ENCODE results near the gene ABLIM2. TPM values are rescaled to one million over a fixed set of nuclear protein-coding genes. Genes with fewer than 3 reads are reported as not detected.

The ABLIM2 gene
- total RNA-seq, 1 donor from 2014 or later: 3.5 TPM

GRCh38 chr4:7932287-7932686 is 226.3 kb downstream of the ABLIM2 start:
- TF ChIP-seq, protein P1, sequence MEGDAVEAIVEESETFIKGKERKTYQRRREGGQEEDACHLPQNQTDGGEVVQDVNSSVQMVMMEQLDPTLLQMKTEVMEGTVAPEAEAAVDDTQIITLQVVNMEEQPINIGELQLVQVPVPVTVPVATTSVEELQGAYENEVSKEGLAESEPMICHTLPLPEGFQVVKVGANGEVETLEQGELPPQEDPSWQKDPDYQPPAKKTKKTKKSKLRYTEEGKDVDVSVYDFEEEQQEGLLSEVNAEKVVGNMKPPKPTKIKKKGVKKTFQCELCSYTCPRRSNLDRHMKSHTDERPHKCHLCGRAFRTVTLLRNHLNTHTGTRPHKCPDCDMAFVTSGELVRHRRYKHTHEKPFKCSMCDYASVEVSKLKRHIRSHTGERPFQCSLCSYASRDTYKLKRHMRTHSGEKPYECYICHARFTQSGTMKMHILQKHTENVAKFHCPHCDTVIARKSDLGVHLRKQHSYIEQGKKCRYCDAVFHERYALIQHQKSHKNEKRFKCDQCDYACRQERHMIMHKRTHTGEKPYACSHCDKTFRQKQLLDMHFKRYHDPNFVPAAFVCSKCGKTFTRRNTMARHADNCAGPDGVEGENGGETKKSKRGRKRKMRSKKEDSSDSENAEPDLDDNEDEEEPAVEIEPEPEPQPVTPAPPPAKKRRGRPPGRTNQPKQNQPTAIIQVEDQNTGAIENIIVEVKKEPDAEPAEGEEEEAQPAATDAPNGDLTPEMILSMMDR (IDR thresholded peaks at IDR 0.05; ENCODE audit: unreplicated experiment): no peak
- H3K27ac Mint-ChIP-seq: peak overlapping the region; percentile 53
- H3K36me3 Mint-ChIP-seq: peaks cover 9% of the 10 kb centered on the region
- H3K9me3 Mint-ChIP-seq: no peaks in the 10 kb centered on the region
- no peaks in the 10 kb centered on the region for H3K27me3 Mint-ChIP-seq (ENCODE audit: low read depth)
- no peak for DNase-seq (ENCODE audit: low spot score in 2 of 2, unreplicated experiment in 2 of 2)
- H3K4me1 Mint-ChIP-seq: peaks cover 63% of the 10 kb centered on the region
- no peak overlapping the region for H3K4me3 Mint-ChIP-seq

DNA sequence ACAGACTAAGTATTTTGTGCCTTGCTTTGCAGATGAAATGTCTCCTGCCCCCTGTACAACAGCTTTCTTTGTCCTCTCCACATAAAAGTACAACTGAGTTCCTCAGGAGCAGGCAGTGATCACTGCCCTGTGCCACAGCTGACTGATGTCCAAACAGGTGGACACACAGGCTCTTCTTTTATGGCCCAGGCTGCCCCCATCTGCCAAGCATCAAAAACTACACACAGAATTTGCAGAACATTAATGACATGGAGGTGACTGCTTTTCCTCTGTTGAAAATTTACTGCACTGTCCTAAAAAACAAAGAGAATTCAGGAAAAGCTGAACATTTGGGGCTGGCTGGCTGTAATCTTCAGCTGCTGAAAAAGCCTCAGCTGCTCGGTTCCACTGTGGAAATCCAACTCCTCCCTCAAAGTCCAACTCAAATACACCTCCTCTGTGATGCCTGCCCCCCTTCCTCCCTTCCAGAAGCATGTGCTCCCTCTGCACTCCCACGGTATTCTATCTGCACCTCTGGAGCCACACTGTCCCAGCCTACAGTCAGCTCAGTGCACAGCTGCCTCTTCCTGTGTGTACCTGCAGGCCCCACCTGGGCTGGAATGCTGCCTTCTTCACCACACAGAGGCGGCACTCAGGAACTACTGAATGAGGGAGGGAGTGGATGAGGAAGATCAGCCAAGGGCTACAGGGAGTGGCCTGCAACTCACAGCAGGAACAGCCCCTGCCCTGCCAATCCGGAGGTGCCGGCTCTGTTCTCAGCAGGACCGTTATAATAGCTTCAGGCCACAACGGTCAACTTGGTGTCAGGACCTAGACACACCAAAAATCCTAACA is 229.3 kb downstream of the ABLIM2 start:
- Mint-ChIP-seq H3K27ac (peak overlapping the region; percentile 85), H3K4me1 (peaks cover 48% of the 10 kb centered on the region), H3K9me3 (peaks cover 8% of the 10 kb centered on the region), H3K27me3 (ENCODE audit: low read depth) (no peaks in the 10 kb centered on the region), H3K36me3 (peaks cover 23% of the 10 kb centered on the region), H3K4me3 (no peak overlapping the region)
- no peak for DNase-seq (ENCODE audit: low spot score in 2 of 2, unreplicated experiment in 2 of 2)
- TF ChIP-seq, protein P1 (IDR thresholded peaks at IDR 0.05; ENCODE audit: unreplicated experiment): no peak

- peak overlapping the region; percentile 51 for H3K27ac Mint-ChIP-seq
These were observed 229.9 kb downstream of the ABLIM2 start for GRCh38 chr4:7928711-7929110.

DNA sequence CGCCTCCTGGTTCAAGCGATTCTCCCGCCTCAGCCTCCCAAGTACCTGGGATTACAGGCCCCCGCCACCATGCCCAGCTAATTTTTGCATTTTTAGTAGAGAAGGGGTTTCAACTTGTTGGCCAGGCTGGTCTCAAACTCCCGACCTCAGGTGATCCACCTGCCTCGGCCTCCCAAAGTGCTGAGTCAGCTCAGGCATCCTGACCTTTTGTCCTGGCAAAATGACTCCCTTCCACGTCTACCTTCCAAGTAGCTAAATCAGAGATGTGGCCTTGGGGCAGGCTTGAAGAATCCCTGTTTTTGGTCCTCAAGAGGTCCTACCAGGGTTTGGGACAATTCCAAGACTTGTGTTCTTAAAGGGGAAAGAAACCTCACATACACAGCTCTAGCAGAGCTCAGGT is 231.8 kb downstream of the ABLIM2 start:
- Mint-ChIP-seq H3K9me3 (peaks cover 8% of the 10 kb centered on the region), H3K27me3 (ENCODE audit: low read depth) (no peaks in the 10 kb centered on the region)

More at GRCh38 chr4:7928711-7929110, 229.9 kb downstream of the ABLIM2 start:
- Mint-ChIP-seq H3K4me3 (no peak overlapping the region), H3K9me3 (peaks cover 8% of the 10 kb centered on the region), H3K36me3 (peaks cover 19% of the 10 kb centered on the region), H3K27me3 (ENCODE audit: low read depth) (no peaks in the 10 kb centered on the region), H3K4me1 (peaks cover 48% of the 10 kb centered on the region)
- TF ChIP-seq, protein P1 (IDR thresholded peaks at IDR 0.05; ENCODE audit: unreplicated experiment): no peak
- no peak for DNase-seq (ENCODE audit: low spot score in 2 of 2, unreplicated experiment in 2 of 2)

DNA sequence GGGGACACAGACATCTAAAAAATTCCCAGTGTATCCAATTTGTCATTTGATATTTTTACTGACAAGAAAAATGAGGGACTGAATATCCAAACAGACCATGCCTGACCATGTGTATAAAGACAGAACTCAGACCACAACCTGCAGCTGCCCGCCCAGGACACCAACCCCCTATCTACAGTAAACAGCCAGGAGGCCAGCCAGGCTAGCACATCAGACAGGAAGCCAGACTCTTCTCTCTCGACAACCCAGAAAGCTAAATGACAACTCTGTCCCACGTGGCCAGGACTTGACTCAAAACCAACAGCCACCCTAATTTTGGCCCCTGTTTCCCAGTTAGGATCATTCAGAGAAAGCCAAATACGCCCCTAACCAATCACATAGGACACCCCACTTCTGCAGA is 234.0 kb downstream of the ABLIM2 start:
- Mint-ChIP-seq H3K27ac (peak overlapping the region; percentile 85), H3K4me1 (peaks cover 28% of the 10 kb centered on the region), H3K4me3 (no peak overlapping the region), H3K9me3 (peaks cover 8% of the 10 kb centered on the region), H3K27me3 (ENCODE audit: low read depth) (no peaks in the 10 kb centered on the region), H3K36me3 (peaks cover 18% of the 10 kb centered on the region)
- TF ChIP-seq, protein P1 (IDR thresholded peaks at IDR 0.05; ENCODE audit: unreplicated experiment): no peak
- DNase-seq (ENCODE audit: low spot score in 2 of 2, unreplicated experiment in 2 of 2): no peak

More for the DNA sequence above, 231.8 kb downstream of the ABLIM2 start:
- no peak overlapping the region for H3K27ac Mint-ChIP-seq
- DNase-seq (ENCODE audit: low spot score in 2 of 2, unreplicated experiment in 2 of 2): no peak
- H3K36me3 Mint-ChIP-seq: peaks cover 18% of the 10 kb centered on the region
- no peak overlapping the region for H3K4me3 Mint-ChIP-seq
- TF ChIP-seq, protein P1 (IDR thresholded peaks at IDR 0.05; ENCODE audit: unreplicated experiment): no peak
- H3K4me1 Mint-ChIP-seq: peaks cover 42% of the 10 kb centered on the region

Data from mesothelial cell of epicardium (in vitro differentiated cells).